DOHH2 (cell line): ENCODE results near the gene SPINK7.

Experiments
- H3F3A ChIP-seq: fragments of 200-600 bp; sonication (generic), shearing (Covaris generic); 2 replicates; pipeline ENCODE4 v1.6.0; 2016; ENCODE audit warnings: antibody characterized with exemption, mild to moderate bottlenecking; ENCODE audit not compliant: control insufficient read depth, insufficient read depth
- H3K27ac ChIP-seq: fragments of 200-600 bp; sonication (generic); 2 replicates; pipeline ENCODE4 v1.5.1; 2014; ENCODE audit warnings: low read depth, mild to moderate bottlenecking, low read length, moderate library complexity
- H3K27me3 ChIP-seq: fragments of 200-600 bp; sonication (generic); 2 replicates; pipeline ENCODE4 v1.6.1; 2014; ENCODE audit warnings: mild to moderate bottlenecking, low read length, mixed read lengths; ENCODE audit not compliant: control insufficient read depth
- H3K36me3 ChIP-seq: fragments of 200-600 bp; sonication (generic); 2 replicates; pipeline ENCODE4 v1.6.1; 2014; ENCODE audit warnings: mild to moderate bottlenecking, low read length, moderate library complexity, mixed read lengths; ENCODE audit not compliant: control insufficient read depth
- H3K4me1 ChIP-seq: fragments of 200-600 bp; sonication (generic); 2 replicates; pipeline ENCODE4 v1.6.1; 2014; ENCODE audit warnings: mild to moderate bottlenecking, low read length, mixed read lengths; ENCODE audit not compliant: control insufficient read depth
- H3K4me2 ChIP-seq: fragments of 200-600 bp; sonication (generic); 2 replicates; pipeline ENCODE4 v1.6.0; 2014; ENCODE audit warnings: mild to moderate bottlenecking, low read length, moderate library complexity
- H3K4me3 ChIP-seq: fragments of 200-600 bp; sonication (generic); 2 replicates; pipeline ENCODE4 v1.5.1; 2014; ENCODE audit warnings: mild to moderate bottlenecking, low read length, mixed read lengths
- H3K79me2 ChIP-seq: fragments of 200-600 bp; sonication (generic); 2 replicates; pipeline ENCODE4 v1.6.1; 2014; ENCODE audit warnings: mild to moderate bottlenecking, low read length, mixed read lengths; ENCODE audit not compliant: control insufficient read depth
- H3K9me2 ChIP-seq: fragments of 200-600 bp; sonication (generic); replicated peaks from 2 replicates; pipeline ENCODE4 v1.6.1; 2014; ENCODE audit warnings: mild to moderate bottlenecking, low read length, mixed read lengths; ENCODE audit not compliant: control insufficient read depth
- H3K9me3 ChIP-seq: fragments of 200-600 bp; sonication (generic); 2 replicates; pipeline ENCODE4 v1.6.1; 2014; ENCODE audit warnings: antibody characterized with exemption, low read length, mixed read lengths; ENCODE audit not compliant: control insufficient read depth, insufficient read depth
- H4K20me1 ChIP-seq: fragments of 200-600 bp; sonication (generic); 2 replicates; pipeline ENCODE4 v1.6.0; 2014; ENCODE audit warnings: low read depth, mild to moderate bottlenecking, antibody characterized with exemption, low read length, moderate library complexity; ENCODE audit not compliant: control insufficient read depth, insufficient read depth
- CTCF ChIP-seq: fragments of 200-600 bp; sonication (generic); IDR thresholded peaks from one replicate; pipeline ENCODE4 v1.5.1; 2014; ENCODE audit warnings: antibody characterized with exemption, mild to moderate bottlenecking, low read depth, low read length; ENCODE audit not compliant: poor library complexity, severe bottlenecking
- EZH2phosphoT487 ChIP-seq: fragments of 200-600 bp; sonication (generic); IDR thresholded peaks from 2 replicates; pipeline ENCODE4 v1.6.1; 2017; ENCODE audit warnings: borderline replicate concordance, mild to moderate bottlenecking, antibody characterized with exemption, low read length, moderate library complexity, mixed read lengths

SPINK7 gene

DNA sequence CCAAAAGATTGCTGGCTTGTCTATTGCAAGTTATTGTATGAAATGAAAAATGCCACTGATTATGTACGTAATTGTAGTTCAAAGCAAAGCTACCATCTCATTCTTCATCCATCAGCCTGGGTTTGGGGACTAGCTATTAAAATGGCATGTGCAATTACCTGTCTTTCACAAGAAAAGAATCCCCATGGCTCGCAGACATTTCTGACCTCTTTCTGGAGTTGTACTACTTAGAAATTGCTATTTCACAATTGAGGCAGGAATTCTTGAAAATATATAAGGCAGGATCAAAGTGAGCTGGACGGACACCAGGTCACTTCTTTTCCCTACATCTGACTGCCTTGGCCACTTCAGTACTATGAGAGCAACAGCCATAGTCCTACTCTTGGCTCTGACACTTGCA is 23.0 kb downstream of the SPINK7 start, which contains the start of gene SPINK9:
SPINK9 (plus strand) TSS at position 301 of the 400 bp plus-strand sequence; CDS start at position 356, 55 bp downstream.
- Histone ChIP-seq H3K4me2 (no peak within 1 kb of the TSS), H3K36me3 (no peaks in the 10 kb centered on the region)

DNA sequence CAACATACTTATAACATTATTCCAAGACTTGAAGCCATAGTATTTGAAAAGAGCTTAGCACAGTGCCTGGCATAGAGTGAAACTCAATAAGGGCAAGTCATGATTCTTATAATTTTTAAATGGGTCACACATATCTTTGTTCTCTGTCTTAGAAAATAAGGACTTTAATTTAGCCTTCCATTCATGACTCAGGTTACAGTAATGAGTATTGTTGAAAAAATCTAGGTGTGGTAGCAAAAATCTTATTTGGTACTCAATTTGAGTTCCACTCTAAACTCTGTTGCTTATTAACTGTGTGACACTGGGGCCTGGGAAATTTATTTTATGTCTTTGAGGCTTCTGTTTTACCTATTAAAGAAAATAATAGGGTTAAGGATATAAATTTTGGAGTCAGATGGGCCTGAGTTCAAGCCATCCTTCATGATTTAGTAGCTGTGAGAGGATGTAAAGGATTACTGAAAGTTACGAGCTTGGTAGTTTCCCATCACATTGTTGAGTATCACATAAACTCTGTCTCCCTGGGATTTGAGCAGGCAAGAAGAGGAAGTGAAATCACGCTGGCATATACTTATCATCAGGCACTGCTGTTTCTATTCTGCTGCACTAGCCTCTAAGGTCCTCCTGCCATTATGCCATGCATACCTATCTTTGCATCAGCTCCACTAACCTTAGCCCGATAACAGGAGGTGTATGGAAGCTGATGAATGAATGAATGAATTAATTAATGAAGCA is 24.6 kb downstream of the SPINK7 start:
- Histone ChIP-seq H3K4me1 (no peaks in the 10 kb centered on the region), H3K9me3 (no peaks in the 10 kb centered on the region), H3K27me3 (no peaks in the 10 kb centered on the region), H3K79me2 (no peaks in the 10 kb centered on the region), H3K4me2 (no peak overlapping the region), H4K20me1 (no peaks in the 10 kb centered on the region), H3K27ac (no peak overlapping the region), H3K9me2 (no peaks in the 10 kb centered on the region), H3K36me3 (no peaks in the 10 kb centered on the region), H3F3A (no peaks in the 10 kb centered on the region), H3K4me3 (no peak overlapping the region)
- TF ChIP-seq EZH2phosphoT487 (no peak), CTCF (no peak)

More for the DNA sequence above, 23.0 kb downstream of the SPINK7 start, which contains the start of gene SPINK9:
- H3K4me3 ChIP-seq = no peak within 1 kb of the TSS
- H3K79me2 ChIP-seq = no peaks in the 10 kb centered on the region
- no peaks in the 10 kb centered on the region for H3F3A ChIP-seq
- no peaks in the 10 kb centered on the region for H3K4me1 ChIP-seq
- no peaks in the 10 kb centered on the region for H3K27me3 ChIP-seq
- no peaks in the 10 kb centered on the region for H4K20me1 ChIP-seq
- TF ChIP-seq EZH2phosphoT487 = no peak
- no peak for TF ChIP-seq CTCF
- H3K27ac ChIP-seq = no peak within 1 kb of the TSS
- H3K9me2 ChIP-seq = no peaks in the 10 kb centered on the region
- H3K9me3 ChIP-seq = no peaks in the 10 kb centered on the region

GRCh38 chr5:148342371-148343045 is 30.3 kb downstream of the SPINK7 start:
- Histone ChIP-seq H3K9me2 (no peaks in the 10 kb centered on the region), H3K4me3 (no peak overlapping the region), H3K9me3 (no peaks in the 10 kb centered on the region), H3F3A (no peaks in the 10 kb centered on the region), H3K36me3 (no peaks in the 10 kb centered on the region), H3K27me3 (no peaks in the 10 kb centered on the region), H3K27ac (no peak overlapping the region), H3K4me1 (no peaks in the 10 kb centered on the region), H3K4me2 (no peak overlapping the region), H4K20me1 (no peaks in the 10 kb centered on the region), H3K79me2 (no peaks in the 10 kb centered on the region)
- no peak for TF ChIP-seq CTCF
- TF ChIP-seq EZH2phosphoT487 = no peak
